SK-N-SH (cell line): ENCODE data around the gene CTCFL. TPM values are rescaled to one million over a fixed set of nuclear protein-coding genes. Genes with fewer than 3 reads are reported as not detected.

Experiments
- CTCF ChIA-PET: fragments of 300-600, 350-600 bp; formaldehyde crosslinking; extraction: SDS; loops from one replicate; lab custom pipeline; 2021; lab: Yijun Ruan, JAX
- POLR2A ChIA-PET: fragments of 350-600 bp; sonication (Branson Sonifier 250); formaldehyde crosslinking; extraction: SDS; loops from one replicate; lab custom pipeline; 2020; ENCODE audit warnings: antibody characterized with exemption, inconsistent platforms; lab: Yijun Ruan, JAX
- DNase-seq: peaks from one replicate; pipeline ENCODE4 v3.0.0; 2012
- H2AFZ ChIP-seq: fragments of 200-600 bp; sonication (generic); 2 replicates; pipeline ENCODE4 v1.8.1; 2016; ENCODE audit warnings: antibody characterized with exemption, mild to moderate bottlenecking, low read depth
- H3F3A ChIP-seq: fragments of 200-600 bp; sonication (generic); replicated peaks from 2 replicates; pipeline ENCODE3; 2016; ENCODE audit warnings: antibody characterized with exemption, mild to moderate bottlenecking; ENCODE audit not compliant: insufficient read depth
- H3K27ac ChIP-seq, 2 experiments: fragments of 200-500 bp in 1 of 2; fragments of 200-600 bp in 1 of 2; sonication (Bioruptor generic) in 1 of 2; sonication (generic), shearing (Covaris generic) in 1 of 2; 2 replicates each; pipeline versions ENCODE4 v1.5.1 to v1.6.1; 2014 to 2016; ENCODE audit warnings: low read depth in 2 of 2, inconsistent platforms in 1 of 2, low read length in 1 of 2, mild to moderate bottlenecking in 1 of 2, mixed read lengths in 1 of 2
- H3K27me3 ChIP-seq: fragments of 200-600 bp; sonication (generic), shearing (Covaris generic); 2 replicates; pipeline ENCODE4 v1.6.1; 2016; ENCODE audit warnings: mixed run types; ENCODE audit not compliant: insufficient read depth
- H3K36me3 ChIP-seq, 2 experiments: fragments of 200-500 bp in 1 of 2; fragments of 200-600 bp in 1 of 2; sonication (Bioruptor generic) in 1 of 2; sonication (generic) in 1 of 2; replicated peaks in 1 of 2; 2 replicates each; pipeline versions ENCODE3 to v1.5.1; 2014 to 2016; ENCODE audit warnings: low read length in 1 of 2, mild to moderate bottlenecking in 1 of 2; ENCODE audit not compliant: insufficient read depth in 2 of 2, control insufficient read depth in 1 of 2
- H3K4me1 ChIP-seq, 2 experiments: fragments of 200-500 bp in 1 of 2; fragments of 200-600 bp in 1 of 2; sonication (Bioruptor generic) in 1 of 2; sonication (generic), shearing (Covaris generic) in 1 of 2; 2 replicates each; pipeline versions ENCODE4 v1.5.1 to v1.6.1; 2014 to 2016; ENCODE audit warnings: low read depth in 1 of 2, low read length in 1 of 2, mixed run types in 1 of 2; ENCODE audit not compliant: insufficient read depth in 2 of 2, control insufficient read depth in 1 of 2
- H3K4me2 ChIP-seq: fragments of 200-600 bp; sonication (generic), shearing (Covaris generic); 2 replicates; pipeline ENCODE4 v1.6.1; 2017; ENCODE audit warnings: mixed run types
- H3K4me3 ChIP-seq, 2 experiments: fragments of 200-500 bp in 1 of 2; fragments of 200-600 bp in 1 of 2; sonication (Bioruptor generic) in 1 of 2; sonication (generic), shearing (Covaris generic) in 1 of 2; 2 replicates each; pipeline versions ENCODE4 v1.5.1 to v1.8.1; 2014 to 2016; ENCODE audit warnings: low read depth in 2 of 2, inconsistent platforms in 1 of 2, low read length in 1 of 2, mild to moderate bottlenecking in 1 of 2, mixed read lengths in 1 of 2, moderate library complexity in 1 of 2
- H3K79me2 ChIP-seq: fragments of 200-600 bp; sonication (generic); 2 replicates; pipeline ENCODE4 v1.8.1; 2017; ENCODE audit warnings: mild to moderate bottlenecking; ENCODE audit not compliant: insufficient read depth
- H3K9ac ChIP-seq: fragments of 200-600 bp; sonication (generic); 2 replicates; pipeline ENCODE4 v1.6.1; 2017; ENCODE audit warnings: mixed run types
- H3K9me2 ChIP-seq: fragments of 200-600 bp; sonication (generic); 2 replicates; pipeline ENCODE4 v1.6.1; 2017; ENCODE audit warnings: mixed run types
- H3K9me3 ChIP-seq: fragments of 200-600 bp; sonication (generic); 2 replicates; pipeline ENCODE4 v1.6.1; 2017; ENCODE audit warnings: mixed run types, mild to moderate bottlenecking, moderate library complexity
- H4K20me1 ChIP-seq: fragments of 200-600 bp; sonication (generic); 2 replicates; pipeline ENCODE4 v1.6.1; 2017; ENCODE audit warnings: mild to moderate bottlenecking, mixed run types; ENCODE audit not compliant: insufficient read depth
- CTCF ChIP-seq: fragments of 200-600 bp; sonication (generic); IDR thresholded peaks from 2 replicates; pipeline ENCODE4 v1.6.1; 2017; ENCODE audit warnings: antibody characterized with exemption, mild to moderate bottlenecking, moderate library complexity
- ELF1 ChIP-seq: IDR thresholded peaks from 2 replicates; pipeline ENCODE4 v1.4.0; 2012
- FOSL2 ChIP-seq: IDR thresholded peaks from 2 replicates; pipeline ENCODE4 v1.4.0; 2012; ENCODE audit warnings: low read depth, mild to moderate bottlenecking, moderate library complexity, borderline replicate concordance
- FOXJ3 ChIP-seq: sonication (generic); formaldehyde crosslinking; IDR thresholded peaks from 2 replicates; pipeline ENCODE4 v1.5.1; 2020; ENCODE audit warnings: mild to moderate bottlenecking, missing genetic modification reagents
- FOXM1 ChIP-seq: IDR thresholded peaks from 2 replicates; pipeline ENCODE4 v1.4.0; 2012; ENCODE audit warnings: low read depth, mild to moderate bottlenecking
- MAX ChIP-seq: IDR thresholded peaks from 2 replicates; pipeline ENCODE4 v1.4.0; 2012; ENCODE audit warnings: low read depth
- MEF2A ChIP-seq: IDR thresholded peaks from 2 replicates; pipeline ENCODE4 v1.4.0; 2012; ENCODE audit warnings: low read depth, borderline replicate concordance
- NRF1 ChIP-seq: IDR thresholded peaks from 2 replicates; pipeline ENCODE4 v1.6.1; 2012; ENCODE audit warnings: low read depth, mild to moderate bottlenecking, low read length
- RAD21 ChIP-seq: IDR thresholded peaks from 2 replicates; pipeline ENCODE4 v1.6.1; 2012; ENCODE audit warnings: mild to moderate bottlenecking, low read length
- REST ChIP-seq: IDR thresholded peaks from 2 replicates; pipeline ENCODE4 v1.6.1; 2012; ENCODE audit warnings: mild to moderate bottlenecking, low read depth, low read length, moderate library complexity
- RFX5 ChIP-seq: IDR thresholded peaks from 2 replicates; pipeline ENCODE4 v1.6.1; 2012; ENCODE audit warnings: mild to moderate bottlenecking, improper control_type of control experiment, low read length
- RXRA ChIP-seq: IDR thresholded peaks from 2 replicates; pipeline ENCODE4 v1.4.0; 2012; ENCODE audit warnings: low read depth, mild to moderate bottlenecking, borderline replicate concordance
- SMC3 ChIP-seq: IDR thresholded peaks from 2 replicates; pipeline ENCODE4 v1.6.1; 2012; ENCODE audit warnings: low read depth, low read length, improper control_type of control experiment
- TAF1 ChIP-seq: IDR thresholded peaks from 2 replicates; pipeline ENCODE4 v1.6.1; 2012; ENCODE audit warnings: low read depth, mild to moderate bottlenecking, low read length, moderate library complexity, borderline replicate concordance
- TCF12 ChIP-seq: IDR thresholded peaks from 2 replicates; pipeline ENCODE4 v1.4.0; 2012
- USF1 ChIP-seq: IDR thresholded peaks from 2 replicates; pipeline ENCODE4 v1.4.0; 2012; ENCODE audit warnings: low read depth, borderline replicate concordance
- YY1 ChIP-seq: IDR thresholded peaks from 2 replicates; pipeline ENCODE4 v1.4.0; 2012; ENCODE audit warnings: low read depth, mild to moderate bottlenecking
- WGBS: methylation state at CpG from one replicate; pipeline ENCODE4 v1.1.6; 2017; ENCODE audit warnings: low lambda C conversion rate; 5-methylcytosine and 5-hydroxymethylcytosine counted together
- polyA plus RNA-seq, 3 experiments: library from polyadenylated mRNA; depleted of rRNA; stranded (reverse); fragments of >200 nt; gene quantifications; 2 replicates each; pipeline ENCODE4 v1.2.3, GENCODE V29; 2012

The CTCFL gene
- polyA plus RNA-seq, 1 of the 3 experiments (the other 2 are of a cell fraction) = not detected

- TF ChIP-seq REST (no peak), RAD21 (peak; percentile 66), RXRA (no peak), SMC3 (peak; percentile 31; the same call in 1 of the 2 replicates), CTCF (peak; percentile 47)
Observed at GRCh38 chr20:57498425-57499400, 26.2 kb downstream of the CTCFL start (continued).

GRCh38 chr20:57496592-57496991, 28.3 kb downstream of the CTCFL start:
- Histone ChIP-seq H2AFZ (no peak overlapping the region), H3K27ac (no peak overlapping the region), H3K4me2 (no peak overlapping the region), H3K36me3 (no peaks in the 10 kb centered on the region), H3K4me3 (no peak overlapping the region), H3K4me1 (peaks cover 2 to 6% of the 10 kb centered on the region in 2 experiments; a peak in 2 of 4 replicates), H3K27me3 (no peaks in the 10 kb centered on the region; the same call in 1 of the 2 replicates), H4K20me1 (no peaks in the 10 kb centered on the region), H3K9me2 (no peaks in the 10 kb centered on the region), H3K9ac (no peak overlapping the region), H3F3A (no peaks in the 10 kb centered on the region), H3K79me2 (no peaks in the 10 kb centered on the region), H3K9me3 (no peaks in the 10 kb centered on the region)
- no peak for TF ChIP-seq FOSL2
- TF ChIP-seq RFX5 = no peak
- no peak for TF ChIP-seq TCF12
- TF ChIP-seq TAF1 = no peak
- TF ChIP-seq FOXJ3 (CRISPR knock-in tag) = no peak
- no peak for TF ChIP-seq CTCF
- TF ChIP-seq MAX = no peak
- TF ChIP-seq NRF1 = no peak
- TF ChIP-seq USF1 = no peak
- no peak for TF ChIP-seq RAD21
- TF ChIP-seq MEF2A = no peak
- TF ChIP-seq ELF1 = no peak
- TF ChIP-seq FOXM1 = no peak
- no peak for TF ChIP-seq YY1
- POLR2A ChIA-PET = no interaction called here
- CTCF ChIA-PET = interaction anchor here (1.2 to 2.1 kb wide), 6 partner anchors 18 to 129 kb away, joined by 4 to 68 read pairs (median 8); no protein-coding TSS in a partner anchor
- DNase-seq = no peak
- 47% methylated on average over 4 of the region's 4 CpGs for WGBS
